K562 (cell line): Measurements from ENCODE around the gene HHLA2. TPM values are rescaled to one million over a fixed set of nuclear protein-coding genes. Genes with fewer than 3 reads are reported as not detected.

Experiments
- ATAC-seq: fragments of 200-7000 bp; cut with Tn5 transposase; 3 replicates; pipeline ENCODE4 v1.9.1; 2020; ENCODE audit warnings: moderate library complexity
- BruUV-seq: library from RNA; stranded (reverse); fragments of 400-500 nt; replicated peaks from 2 replicates; lab custom pipeline; 2021; lab: Mats Ljungman, UMichigan
- CTCF ChIA-PET: fragments of 300-600 bp; formaldehyde crosslinking; extraction: SDS; loops from one replicate; lab custom pipeline; 2021; ENCODE audit warnings: low intra/inter-chr PET ratio; lab: Yijun Ruan, JAX
- POLR2A ChIA-PET: fragments of 300-600, 350-650 bp; sonication (Branson Sonifier 250); formaldehyde crosslinking; extraction: SDS; loops from one replicate; lab custom pipeline; 2021; ENCODE audit warnings: antibody characterized with exemption, inconsistent platforms; lab: Yijun Ruan, JAX
- DNase-seq, 4 experiments: peaks; one replicate each; pipeline versions ENCODE4 v3.0.0 to v3.0.0-alpha.2; 2011 to 2018; ENCODE audit warnings: low spot score in 3 of 4, mixed read lengths in 3 of 4; ENCODE audit errors: extremely low read depth in 1 of 4
- FAIRE-seq: peaks from 2 replicates; lab custom pipeline; 2011; peaks lifted over from hg19 to GRCh38; lab: Jason Lieb, UNC
- H2AFZ ChIP-seq: 2 replicates; pipeline ENCODE4 v1.6.0; 2011; ENCODE audit warnings: low read depth, low read length, control low read depth, inconsistent platforms
- H3K27ac ChIP-seq: fragments of 200-600 bp; 3 replicates; pipeline ENCODE4 v1.8.0; 2011; ENCODE audit warnings: low read depth, mild to moderate bottlenecking, control low read depth, inconsistent platforms, low read length, moderate library complexity, mixed read lengths; ENCODE audit errors: extremely low read depth
- H3K27me3 ChIP-seq, 2 experiments: fragments of 300-600 bp in 1 of 2; 2 replicates in 1 of 2; 3 replicates in 1 of 2; pipeline versions ENCODE4 v1.6.0 to v1.8.0; 2011; ENCODE audit warnings: inconsistent platforms in 2 of 2, low read length in 2 of 2, mild to moderate bottlenecking in 1 of 2, mixed read lengths in 1 of 2, moderate library complexity in 1 of 2; ENCODE audit not compliant: control insufficient read depth in 2 of 2, insufficient read depth in 2 of 2
- H3K36me3 ChIP-seq: fragments of 300-600 bp; 3 replicates; pipeline ENCODE4 v1.8.0; 2011; ENCODE audit warnings: mild to moderate bottlenecking, low read length, inconsistent platforms; ENCODE audit not compliant: control insufficient read depth, insufficient read depth
- H3K4me1 ChIP-seq, 2 experiments: fragments of 200-600 bp in 1 of 2; replicated peaks in 1 of 2; 2 replicates in 1 of 2; 3 replicates in 1 of 2; pipeline versions ENCODE4 v1.5.1 to v1.8.0; 2011; ENCODE audit warnings: inconsistent platforms in 2 of 2, low read length in 2 of 2, mild to moderate bottlenecking in 1 of 2, mixed read lengths in 1 of 2, moderate library complexity in 1 of 2; ENCODE audit not compliant: control insufficient read depth in 2 of 2, insufficient read depth in 2 of 2
- H3K4me2 ChIP-seq: 2 replicates; pipeline ENCODE4 v1.6.1; 2011; ENCODE audit warnings: low read length, control low read depth, inconsistent platforms, mixed read lengths; ENCODE audit not compliant: insufficient read depth
- H3K4me3 ChIP-seq: fragments of 200-600 bp; sonication (generic), shearing (Covaris generic); 2 replicates; pipeline ENCODE4 v1.5.1; 2016; ENCODE audit warnings: control low read depth, inconsistent platforms
- H3K79me2 ChIP-seq: fragments of 200-600 bp; 3 replicates; pipeline ENCODE4 v1.8.0; 2011; ENCODE audit warnings: low read length, inconsistent platforms; ENCODE audit not compliant: control insufficient read depth, insufficient read depth
- H3K9ac ChIP-seq, 2 experiments: 2 replicates each; pipeline versions ENCODE4 v1.6.0 to v1.6.1; 2011; ENCODE audit warnings: low read depth in 2 of 2, low read length in 2 of 2, control low read depth in 1 of 2, inconsistent platforms in 1 of 2, mild to moderate bottlenecking in 1 of 2, mixed read lengths in 1 of 2; ENCODE audit not compliant: insufficient read depth in 1 of 2
- H3K9me1 ChIP-seq: one replicate; pipeline ENCODE4 v1.6.0; 2011; ENCODE audit warnings: inconsistent platforms, mild to moderate bottlenecking, low read length, moderate library complexity; ENCODE audit not compliant: control insufficient read depth, insufficient read depth
- H3K9me3 ChIP-seq: replicated peaks from 2 replicates; pipeline ENCODE4 v1.5.1; 2011; ENCODE audit warnings: low read depth, low read length, inconsistent platforms; ENCODE audit not compliant: control insufficient read depth, insufficient read depth
- H4K20me1 ChIP-seq: replicated peaks from 2 replicates; pipeline ENCODE4 v1.6.1; 2011; ENCODE audit warnings: low read length, inconsistent platforms, mixed read lengths; ENCODE audit not compliant: control insufficient read depth, insufficient read depth
- BRD4 ChIP-seq: fragments of 200-600 bp; sonication (generic); IDR thresholded peaks from 2 replicates; pipeline ENCODE4 v1.6.1; 2017; ENCODE audit warnings: inconsistent platforms
- CXXC5 ChIP-seq: fragments of 250-450 bp; sonication (Bioruptor Pico); IDR thresholded peaks from 2 replicates; pipeline ENCODE4 v1.8.0; 2022; ENCODE audit warnings: inconsistent platforms, mild to moderate bottlenecking, moderate library complexity
- EWSR1 ChIP-seq: fragments of 450-650 bp; IDR thresholded peaks from 2 replicates; pipeline ENCODE4 v1.6.1; 2018; ENCODE audit warnings: borderline replicate concordance, mild to moderate bottlenecking, low read depth, moderate library complexity; ENCODE audit not compliant: partially characterized antibody
- FOXA3 ChIP-seq, 2 experiments: fragments of 450-650 bp in 1 of 2; sonication (generic) in 1 of 2; formaldehyde crosslinking; IDR thresholded peaks in 1 of 2; conservative IDR thresholded peaks in 1 of 2; 2 replicates each; pipeline versions ENCODE4 v1.4.0 to v1.8.0; 2020 to 2022; ENCODE audit warnings: mild to moderate bottlenecking in 2 of 2, missing genetic modification reagents in 1 of 2
- HCFC1 ChIP-seq: IDR thresholded peaks from 2 replicates; pipeline ENCODE4 v1.6.1; 2012; ENCODE audit warnings: low read depth, low read length, improper control_type of control experiment
- JUNB ChIP-seq: fragments of 450-650 bp; formaldehyde crosslinking; conservative IDR thresholded peaks from 2 replicates; pipeline ENCODE4 v1.4.0; 2020; ENCODE audit warnings: mild to moderate bottlenecking
- LARP7 ChIP-seq: fragments of 450-650 bp; IDR thresholded peaks from 2 replicates; pipeline ENCODE4 v1.6.1; 2016
- MAFG ChIP-seq: fragments of 450-650 bp; conservative IDR thresholded peaks from 2 replicates; pipeline ENCODE4 v1.6.1; 2016; ENCODE audit warnings: missing genetic modification characterization, missing compliant biosample characterization
- NBN ChIP-seq: fragments of 450-650 bp; IDR thresholded peaks from 2 replicates; pipeline ENCODE4 v1.6.1; 2016; ENCODE audit warnings: low read depth, mild to moderate bottlenecking
- RBFOX2 ChIP-seq: fragments of 200-400 bp; formaldehyde crosslinking; IDR thresholded peaks from 2 replicates; pipeline ENCODE4 v1.6.1; 2017; ENCODE audit warnings: low read depth, mild to moderate bottlenecking, low read length, moderate library complexity
- RBM25 ChIP-seq: fragments of 200-400 bp; formaldehyde crosslinking; IDR thresholded peaks from 2 replicates; pipeline ENCODE4 v1.6.1; 2018; ENCODE audit warnings: low read length, low read depth, moderate library complexity; ENCODE audit not compliant: severe bottlenecking
- TRIM25 ChIP-seq: fragments of 450-650 bp; IDR thresholded peaks from 2 replicates; pipeline ENCODE4 v1.7.0; 2016; ENCODE audit warnings: borderline replicate concordance
- WHSC1 ChIP-seq: IDR thresholded peaks from one replicate; pipeline ENCODE4 v1.6.1; 2012; ENCODE audit warnings: low read length, control low read depth, inconsistent platforms
- YBX1 ChIP-seq: fragments of 450-650 bp; IDR thresholded peaks from 2 replicates; pipeline ENCODE4 v1.7.1; 2016; ENCODE audit warnings: mild to moderate bottlenecking
- ZKSCAN1 ChIP-seq: fragments of 150-350 bp; IDR thresholded peaks from 2 replicates; pipeline ENCODE4 v1.6.1; 2016; ENCODE audit warnings: low read depth, low read length
- ZNF224 ChIP-seq: sonication (generic); formaldehyde crosslinking; IDR thresholded peaks from 2 replicates; pipeline ENCODE4 v1.8.0; 2022; ENCODE audit warnings: mild to moderate bottlenecking, missing genetic modification reagents
- ZNF253 ChIP-seq: fragments of 250-450 bp; sonication (Bioruptor Pico); conservative IDR thresholded peaks from 2 replicates; pipeline ENCODE4 v1.6.1; 2021; ENCODE audit warnings: mild to moderate bottlenecking
- ZNF316 ChIP-seq: fragments of 450-650 bp; IDR thresholded peaks from 2 replicates; pipeline ENCODE4 v1.6.1; 2016
- ZNF668 ChIP-seq: fragments of 250-450 bp; sonication (Bioruptor Pico); IDR thresholded peaks from 2 replicates; pipeline ENCODE4 v1.8.0; 2022; ENCODE audit warnings: mild to moderate bottlenecking, inconsistent platforms
- ZNF764 ChIP-seq: fragments of 250-450 bp; sonication (Bioruptor Pico); IDR thresholded peaks from 2 replicates; pipeline ENCODE4 v1.4.0; 2020; ENCODE audit warnings: low read depth, mild to moderate bottlenecking, moderate library complexity
- WGBS: fragments of 100-300 bp; shearing (Covaris generic); methylation state at CpG from one replicate; pipeline ENCODE4 v1.1.6; 2016; ENCODE audit warnings: low coverage, mixed read lengths; ENCODE audit not compliant: insufficient coverage; ENCODE audit errors: missing lambda C conversion rate; 5-methylcytosine and 5-hydroxymethylcytosine counted together
- in situ Hi-C: fragments of 300-500 bp; cut with MboI; formaldehyde crosslinking; loops from 4 replicates; pipeline ENCODE4 v1.15.0; 2018; ENCODE audit warnings: inconsistent platforms, mixed read lengths
- intact Hi-C: fragments of 100-400 bp; cut with micrococcal nuclease; formaldehyde crosslinking; loops from 2 replicates; pipeline ENCODE4 v1.14.2; 2022
- polyA plus RNA-seq, 8 experiments: library from polyadenylated mRNA; depleted of rRNA in 4 of 8; stranded (reverse) in 5 of 8; unstranded in 3 of 8; fragments of >200 nt; fragmentation: Nextera tagmentation in 2 of 8; fragmentation: Illumina TruSeq in 1 of 8; extraction: Ambion mirVana in 2 of 8; extraction: Trizol in 1 of 8; gene quantifications; 2 replicates each; pipeline versions ENCODE4 v1.2.1 to v1.2.3, GENCODE V29; 2011 to 2014; ENCODE audit warnings: inconsistent platforms in 1 of 8, missing spikeins in 1 of 8
- total RNA-seq, 7 experiments: library from RNA; depleted of rRNA in 6 of 7; stranded (reverse); fragments of >200 nt in 6 of 7; fragmentation: Illumina TruSeq in 2 of 7; extraction: Trizol in 2 of 7; gene quantifications; 2 replicates each; pipeline versions ENCODE4 v1.2.1 to v1.2.3, GENCODE V29; 2011 to 2021; ENCODE audit warnings: low replicate concordance in 1 of 7
- TF ChIP-seq, protein P1 (sequence below): sonication (generic); formaldehyde crosslinking; IDR thresholded peaks from 2 replicates; pipeline ENCODE4 v1.8.1; 2023; ENCODE audit warnings: mild to moderate bottlenecking, missing genetic modification reagents

Gene HHLA2
- total and polyA plus RNA-seq, 9 of the 15 experiments (the other 6 are each of a cell fraction or from before 2014, with no cell fraction given), result 0.04 TPM; not detected in 7

- TF ChIP-seq ZNF764 (CRISPR knock-in tag) (no peak), YBX1 (no peak), RBFOX2 (no peak), LARP7 (no peak), BRD4 (no peak), ZNF224 (CRISPR knock-in tag) (no peak), JUNB (CRISPR knock-in tag) (no peak), HCFC1 (no peak), EWSR1 (no peak)
Measured at GRCh38 chr3:108312656-108313055, 16.3 kb downstream of the HHLA2 start (continued).

GRCh38 chr3:108315767-108316301 is 19.5 kb downstream of the HHLA2 start:
- WGBS, result 5% methylated on average over 2 of the region's 2 CpGs
- in situ Hi-C loops (no loop called here), intact Hi-C loops (no loop called here)
- no peak for TF ChIP-seq FOXA3 (CRISPR knock-in tag; conservative IDR thresholded peaks at IDR 0.05 in 1 of 2, IDR thresholded peaks at IDR 0.05 in 1 of 2)
- TF ChIP-seq TRIM25, result no peak
- TF ChIP-seq WHSC1, result no peak
- TF ChIP-seq RBM25, result no peak
- no peak for TF ChIP-seq ZNF253 (CRISPR knock-in tag)
- 0 out of 2 replicates have a peak, but pooled peaks have one; percentile 23 for TF ChIP-seq MAFG (tag)
- TF ChIP-seq, protein P1, sequence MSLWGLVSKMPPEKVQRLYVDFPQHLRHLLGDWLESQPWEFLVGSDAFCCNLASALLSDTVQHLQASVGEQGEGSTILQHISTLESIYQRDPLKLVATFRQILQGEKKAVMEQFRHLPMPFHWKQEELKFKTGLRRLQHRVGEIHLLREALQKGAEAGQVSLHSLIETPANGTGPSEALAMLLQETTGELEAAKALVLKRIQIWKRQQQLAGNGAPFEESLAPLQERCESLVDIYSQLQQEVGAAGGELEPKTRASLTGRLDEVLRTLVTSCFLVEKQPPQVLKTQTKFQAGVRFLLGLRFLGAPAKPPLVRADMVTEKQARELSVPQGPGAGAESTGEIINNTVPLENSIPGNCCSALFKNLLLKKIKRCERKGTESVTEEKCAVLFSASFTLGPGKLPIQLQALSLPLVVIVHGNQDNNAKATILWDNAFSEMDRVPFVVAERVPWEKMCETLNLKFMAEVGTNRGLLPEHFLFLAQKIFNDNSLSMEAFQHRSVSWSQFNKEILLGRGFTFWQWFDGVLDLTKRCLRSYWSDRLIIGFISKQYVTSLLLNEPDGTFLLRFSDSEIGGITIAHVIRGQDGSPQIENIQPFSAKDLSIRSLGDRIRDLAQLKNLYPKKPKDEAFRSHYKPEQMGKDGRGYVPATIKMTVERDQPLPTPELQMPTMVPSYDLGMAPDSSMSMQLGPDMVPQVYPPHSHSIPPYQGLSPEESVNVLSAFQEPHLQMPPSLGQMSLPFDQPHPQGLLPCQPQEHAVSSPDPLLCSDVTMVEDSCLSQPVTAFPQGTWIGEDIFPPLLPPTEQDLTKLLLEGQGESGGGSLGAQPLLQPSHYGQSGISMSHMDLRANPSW, result no peak
- TF ChIP-seq ZKSCAN1, result no peak
- no peak for TF ChIP-seq CXXC5 (CRISPR knock-in tag)
- TF ChIP-seq ZNF316, result peak; percentile 68
- no peak for TF ChIP-seq ZNF668 (CRISPR knock-in tag)
- no peak for TF ChIP-seq NBN

More at GRCh38 chr3:108315767-108316301, 19.5 kb downstream of the HHLA2 start:
- no TSS peak for BruUV-seq
- H3K4me3 ChIP-seq, result no peak overlapping the region
- no peaks in the 10 kb centered on the region for H3K27me3 ChIP-seq
- H3K9me1 ChIP-seq, result no peaks in the 10 kb centered on the region
- H3K4me2 ChIP-seq, result no peak overlapping the region
- no peaks in the 10 kb centered on the region for H3K79me2 ChIP-seq
- no peaks in the 10 kb centered on the region for H3K4me1 ChIP-seq
- H3K27ac ChIP-seq, result no peak overlapping the region
- ChIA-PET POLR2A (interaction anchor here (0.5 to 0.6 kb wide), 2 partner anchors 106 to 373 kb away, joined by 3 to 4 read pairs; no protein-coding TSS in a partner anchor), CTCF (no interaction called here)
- H2AFZ ChIP-seq, result no peak overlapping the region
- no peaks in the 10 kb centered on the region for H3K9me3 ChIP-seq
- no peak overlapping the region for H3K9ac ChIP-seq
- no peak for FAIRE-seq
- no peaks in the 10 kb centered on the region for H4K20me1 ChIP-seq
- DNase-seq, result no peak
- no peak for ATAC-seq
- H3K36me3 ChIP-seq, result no peaks in the 10 kb centered on the region
